Skin of body (tissue), 2 donors: ENCODE results near the gene HPS1. TPM values are rescaled to one million over a fixed set of nuclear protein-coding genes. Genes with fewer than 3 reads are reported as not detected.

ENCODE experiments used
- small RNA-seq: library from RNA; depleted of rRNA; stranded (forward); fragments of <200 nt; gene quantifications from one replicate; pipeline ENCODE3, GENCODE V24; 2014; ENCODE audit warnings: low replicate concordance
- total RNA-seq: library from RNA; depleted of rRNA; stranded (reverse); fragments of >200 nt; gene quantifications from one replicate; pipeline ENCODE4 v1.2.3, GENCODE V29; 2014

Gene HPS1
- total RNA-seq, 1 donor from 2014 or later, result 16.8 TPM

Small RNA genes lying within 50 kb of the gene (small RNA-seq; reads per million reads assigned to genes)
- gene MIR4685, result not detected

Other genes with a start within 250 kb of the HPS1 start
- gene LOXL4, start 178.7 kb downstream of the HPS1 start, total RNA-seq, result 5.0 TPM
- 9.2 TPM for gene PYROXD2, start 31.8 kb downstream of the HPS1 start, total RNA-seq